GM19438 (cell line): Measurements from ENCODE around the gene PSKH1.
A peak's percentile ranks its signal among the peaks of the same experiment; 100 is the strongest.
"Not testable (repeated sequence)": the region's sequence is repeated elsewhere in the genome, so short reads cannot be mapped to it uniquely, and the experiment has no call there.

Experiments
- ATAC-seq: cut with Tn5 transposase; IDR thresholded peaks from one replicate; pipeline ENCODE4 v1.9.1; 2021; ENCODE audit warnings: low read depth; ENCODE audit not compliant: unreplicated experiment

PSKH1 gene

GRCh38 chr16:67892899-67893742, at the start of gene PSKH1:
TSS of gene PSKH1 (plus strand) at chr16:67893254. CDS start at chr16:67908750, 15,496 bp downstream.
- peak; percentile 92 for ATAC-seq

- ATAC-seq, result no peak
Observed at GRCh38 chr16:67843343-67843765, 49.7 kb upstream of the PSKH1 start.

GRCh38 chr16:67844497-67844896, 48.6 kb upstream of the PSKH1 start:
- ATAC-seq, result no peak

GRCh38 chr16:67845291-67846062, 47.6 kb upstream of the PSKH1 start:
- ATAC-seq, result no peak

GRCh38 chr16:67846063-67846319, 47.1 kb upstream of the PSKH1 start:
- ATAC-seq, result no peak

GRCh38 chr16:67846320-67847063, 46.6 kb upstream of the PSKH1 start, which contains the start of gene NUTF2:
TSS of gene NUTF2 (plus strand) at chr16:67846933. CDS start at chr16:67865131, 18,198 bp downstream.
- ATAC-seq, result peak; percentile 53

GRCh38 chr16:67847064-67847861, 45.8 kb upstream of the PSKH1 start, which contains the start of gene CENPT:
TSS of gene CENPT (minus strand) at chr16:67847693. CDS start at chr16:67833859, 13,834 bp downstream.
- peak; percentile 24 for ATAC-seq

GRCh38 chr16:67848118-67848517, 44.9 kb upstream of the PSKH1 start:
- no peak for ATAC-seq

- no peak for ATAC-seq
Observed at GRCh38 chr16:67853670-67854069, 39.4 kb upstream of the PSKH1 start.

- no peak for ATAC-seq
Observed at GRCh38 chr16:67855789-67856188, 37.3 kb upstream of the PSKH1 start.

- ATAC-seq, result no peak
Observed at GRCh38 chr16:67856927-67857546, 36.0 kb upstream of the PSKH1 start.

- ATAC-seq, result no peak
Observed at GRCh38 chr16:67857547-67858233, 35.4 kb upstream of the PSKH1 start.

- no peak for ATAC-seq
Observed at GRCh38 chr16:67858500-67858899, 34.6 kb upstream of the PSKH1 start.

GRCh38 chr16:67860589-67861398, 32.3 kb upstream of the PSKH1 start:
- no peak for ATAC-seq

- ATAC-seq, result no peak
Observed at GRCh38 chr16:67861877-67862276, 31.2 kb upstream of the PSKH1 start.

- no peak for ATAC-seq
Observed at GRCh38 chr16:67862623-67863583, 30.2 kb upstream of the PSKH1 start.

GRCh38 chr16:67864044-67864443, 29.0 kb upstream of the PSKH1 start:
- not testable (repeated sequence) for ATAC-seq
